D341Med (cell line): ENCODE measurements around the gene KRT77.

ENCODE experiments used
- DNase-seq: peaks from one replicate; pipeline ENCODE4 v3.0.0; 2012; ENCODE audit warnings: low spot score

The KRT77 gene

DNA sequence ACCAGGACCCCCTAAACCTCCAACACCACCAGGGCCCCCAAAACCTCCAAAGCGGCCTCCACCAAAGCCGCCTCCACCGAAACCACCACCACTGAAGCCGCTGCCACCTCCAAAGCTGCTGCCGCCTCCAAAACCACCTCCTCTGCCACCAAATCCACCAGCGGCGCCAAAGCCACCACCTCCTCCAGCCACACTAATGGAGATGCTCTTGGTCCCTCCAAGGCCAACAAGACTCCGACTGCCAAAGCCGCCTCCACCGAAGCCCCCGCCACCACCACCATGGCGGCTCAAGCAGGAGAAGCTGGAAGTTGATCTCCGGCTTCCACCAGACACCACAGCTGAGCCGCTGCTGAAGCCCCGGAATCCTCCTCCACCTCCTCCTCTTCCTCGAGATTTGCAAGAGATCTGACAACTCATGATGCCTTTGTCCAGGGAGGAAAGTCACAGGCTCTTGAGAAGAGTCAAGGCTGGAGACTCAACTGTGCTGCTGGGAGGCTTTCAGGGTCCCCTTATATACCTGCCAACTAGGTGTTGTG is 51.5 kb downstream of the KRT77 start, which contains the start of gene KRT2:
KRT2 (minus strand) TSS at position 486 of the 536 bp plus-strand sequence; CDS start at position 417, 69 bp downstream.
- no peak for DNase-seq

DNA sequence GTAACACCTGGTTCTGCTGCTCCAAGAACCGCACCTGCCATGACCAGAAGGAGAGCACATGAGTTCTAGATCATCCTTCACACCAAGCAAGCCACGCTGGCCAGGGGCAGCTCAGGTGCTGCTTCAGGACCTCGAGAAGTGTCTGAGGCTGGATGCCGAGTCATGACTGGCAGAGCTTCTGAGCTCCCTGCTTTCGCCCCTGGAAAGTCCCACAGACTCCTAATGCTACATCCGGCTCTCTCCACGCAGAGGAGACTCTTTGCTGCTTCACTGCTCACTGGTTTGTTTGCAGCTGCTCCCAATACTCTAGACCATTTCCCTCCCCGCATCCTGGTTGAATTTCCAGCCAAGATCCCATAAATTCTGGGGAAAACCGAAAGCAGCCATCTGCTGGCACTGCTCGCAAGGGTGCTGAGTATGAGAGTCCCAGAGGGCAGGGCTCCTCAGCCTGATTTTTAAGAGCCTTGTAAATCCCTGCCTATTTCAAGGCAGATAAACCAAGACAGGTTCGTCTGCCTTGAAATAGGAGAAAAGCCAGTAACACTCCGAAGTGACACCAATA is 52.7 kb downstream of the KRT77 start:
- DNase-seq: no peak

DNA sequence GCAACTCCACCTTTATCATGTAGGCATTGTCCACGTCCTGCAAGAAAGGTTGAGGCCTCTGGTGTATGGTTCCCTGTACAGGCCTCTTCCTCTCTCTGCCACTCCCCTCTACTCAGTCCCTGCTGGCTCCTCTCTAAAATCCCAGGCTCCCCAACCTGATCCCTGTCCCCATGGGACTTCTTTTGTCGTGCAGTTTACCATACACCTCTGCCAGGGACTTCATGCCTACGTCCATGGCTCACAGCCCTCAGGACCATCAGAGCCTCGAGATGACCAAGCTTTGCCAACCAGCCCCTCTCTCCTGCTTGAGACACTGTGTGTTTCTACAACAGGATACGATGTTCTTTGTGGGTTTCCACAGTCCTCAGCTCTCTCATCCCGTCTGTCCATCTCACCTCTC is 54.3 kb downstream of the KRT77 start:
- DNase-seq: no peak

DNA sequence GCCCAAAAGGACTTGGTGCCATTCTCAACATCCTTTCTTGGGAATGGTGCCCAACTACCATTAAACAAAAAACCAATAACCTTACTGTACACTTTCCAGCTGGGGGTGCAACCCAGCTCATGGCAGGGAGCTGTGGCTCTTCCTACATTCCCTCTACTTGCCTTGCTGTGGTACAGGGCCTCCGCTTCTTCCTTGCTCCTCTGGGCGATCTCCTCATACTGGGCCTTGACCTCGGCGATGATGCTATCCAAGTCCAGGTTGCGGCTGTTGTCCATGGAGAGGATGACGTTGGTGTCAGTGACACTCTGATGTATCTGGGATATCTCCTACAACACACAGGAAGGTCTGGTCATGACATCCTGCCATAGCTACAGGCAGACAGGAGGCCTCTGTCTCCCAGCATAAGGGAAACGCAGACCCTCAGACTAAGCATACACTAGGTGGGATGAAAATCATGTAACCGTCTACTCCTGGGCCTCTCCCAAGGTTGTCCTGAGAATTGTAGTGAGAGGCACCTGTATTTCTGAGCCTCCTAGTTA is 55.2 kb downstream of the KRT77 start:
- peak; percentile 2 for DNase-seq

DNA sequence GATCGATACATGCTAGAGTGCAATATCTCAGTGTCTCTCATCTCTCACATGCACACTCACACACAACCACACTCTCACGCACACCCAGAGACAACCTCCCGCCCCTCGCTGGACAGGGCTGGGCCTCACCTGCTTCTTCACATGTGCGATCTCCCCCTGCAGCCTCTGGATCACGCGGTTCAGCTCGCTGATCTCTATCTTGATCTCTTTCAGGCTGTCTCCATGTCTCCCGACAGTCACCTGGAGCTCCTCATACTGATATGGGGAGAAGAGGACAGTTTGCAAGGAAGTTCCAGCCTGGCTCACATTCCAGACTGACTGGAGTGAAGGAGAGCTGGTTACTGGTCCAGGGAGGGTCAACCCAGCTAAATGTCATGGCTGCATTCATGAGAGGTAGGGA is 55.7 kb downstream of the KRT77 start:
- DNase-seq: peak; percentile 9

DNA sequence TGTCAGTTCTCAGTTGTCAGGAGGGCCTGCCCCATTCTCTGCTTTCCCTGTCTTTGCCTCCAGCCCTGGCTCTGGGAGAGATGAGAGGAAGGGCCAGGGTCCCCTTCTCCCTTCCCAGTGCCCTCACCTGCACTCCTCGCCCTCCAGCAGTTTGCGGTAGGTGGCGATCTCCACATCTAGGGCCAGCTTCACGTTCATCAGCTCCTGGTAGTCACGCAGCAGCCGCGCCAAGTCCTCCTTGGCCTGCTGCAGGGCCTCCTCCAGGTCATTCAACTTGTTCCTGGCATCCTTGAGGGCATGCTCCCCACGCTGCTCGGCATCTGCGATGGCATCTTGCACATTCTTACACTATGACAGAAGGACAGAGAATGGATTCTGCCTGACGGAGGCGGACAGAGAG is 56.7 kb downstream of the KRT77 start:
- DNase-seq: peak; percentile 12

DNA sequence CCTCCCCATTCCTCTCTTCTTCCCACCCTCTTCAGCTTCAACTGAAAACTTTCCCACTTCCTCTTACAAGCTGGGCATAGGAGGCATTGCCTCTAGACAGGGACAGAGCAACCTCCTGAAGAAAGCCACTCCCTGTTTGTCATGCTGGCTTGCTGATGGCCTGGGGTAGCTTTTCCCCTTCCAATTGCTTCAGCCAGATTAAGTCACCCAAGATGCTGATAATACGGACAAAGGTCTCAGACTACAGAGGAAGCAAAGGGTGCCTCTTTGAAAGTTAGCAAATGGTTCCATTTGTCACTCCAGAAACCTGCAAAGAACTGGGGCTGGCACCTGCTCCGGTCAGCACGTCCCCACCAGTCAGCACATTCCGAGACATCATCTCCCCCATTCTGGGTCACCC is 57.3 kb downstream of the KRT77 start:
- peak; percentile 7 for DNase-seq

DNA sequence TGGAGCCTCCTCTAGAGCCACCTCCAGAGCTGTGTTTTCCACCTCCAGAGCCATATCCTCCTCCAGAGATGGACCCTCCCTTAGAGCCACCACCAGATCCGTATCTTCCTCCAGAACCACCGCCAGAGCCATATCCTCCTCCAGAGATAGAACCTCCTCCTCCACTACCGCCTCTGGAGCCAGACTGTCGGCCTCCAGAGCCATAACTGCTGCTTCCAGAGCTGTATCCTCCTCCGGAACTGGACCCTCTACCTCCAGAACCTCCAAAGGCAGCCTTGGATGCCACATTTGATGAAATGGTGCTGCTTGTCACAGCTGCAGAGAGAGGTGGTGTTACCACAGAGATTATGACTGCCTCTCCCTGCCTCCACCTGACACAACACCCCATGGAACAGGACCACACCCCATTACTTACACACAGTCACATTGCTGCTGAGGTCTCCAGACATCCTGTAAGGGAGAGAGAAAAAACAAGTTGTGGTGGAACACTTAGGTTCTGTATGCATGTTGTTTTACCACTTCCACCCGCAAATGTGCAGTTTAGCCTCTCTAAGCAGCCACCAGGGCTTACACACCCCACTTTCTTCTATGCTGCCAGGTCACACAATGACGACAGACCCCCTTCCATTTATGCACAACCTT is 58.1 kb downstream of the KRT77 start:
- DNase-seq: peak; percentile 4

DNA sequence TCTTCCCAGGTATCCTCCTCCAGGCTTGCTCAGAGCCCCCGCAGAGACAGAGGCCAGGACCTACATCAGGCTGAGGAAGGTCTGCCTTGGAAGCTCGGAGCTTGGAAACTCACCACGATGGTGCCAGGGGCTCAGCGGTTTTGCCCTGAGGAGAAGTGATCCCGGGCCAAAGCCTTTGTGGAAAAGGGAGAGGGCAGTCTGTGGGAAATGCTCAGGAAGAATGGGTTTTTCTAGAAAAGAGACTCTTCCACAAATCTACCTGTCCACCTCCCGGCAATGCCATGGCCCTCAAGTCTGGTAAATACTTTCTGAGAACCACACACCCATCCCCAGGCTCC is 59.3 kb downstream of the KRT77 start:
- DNase-seq: peak; percentile 3

DNA sequence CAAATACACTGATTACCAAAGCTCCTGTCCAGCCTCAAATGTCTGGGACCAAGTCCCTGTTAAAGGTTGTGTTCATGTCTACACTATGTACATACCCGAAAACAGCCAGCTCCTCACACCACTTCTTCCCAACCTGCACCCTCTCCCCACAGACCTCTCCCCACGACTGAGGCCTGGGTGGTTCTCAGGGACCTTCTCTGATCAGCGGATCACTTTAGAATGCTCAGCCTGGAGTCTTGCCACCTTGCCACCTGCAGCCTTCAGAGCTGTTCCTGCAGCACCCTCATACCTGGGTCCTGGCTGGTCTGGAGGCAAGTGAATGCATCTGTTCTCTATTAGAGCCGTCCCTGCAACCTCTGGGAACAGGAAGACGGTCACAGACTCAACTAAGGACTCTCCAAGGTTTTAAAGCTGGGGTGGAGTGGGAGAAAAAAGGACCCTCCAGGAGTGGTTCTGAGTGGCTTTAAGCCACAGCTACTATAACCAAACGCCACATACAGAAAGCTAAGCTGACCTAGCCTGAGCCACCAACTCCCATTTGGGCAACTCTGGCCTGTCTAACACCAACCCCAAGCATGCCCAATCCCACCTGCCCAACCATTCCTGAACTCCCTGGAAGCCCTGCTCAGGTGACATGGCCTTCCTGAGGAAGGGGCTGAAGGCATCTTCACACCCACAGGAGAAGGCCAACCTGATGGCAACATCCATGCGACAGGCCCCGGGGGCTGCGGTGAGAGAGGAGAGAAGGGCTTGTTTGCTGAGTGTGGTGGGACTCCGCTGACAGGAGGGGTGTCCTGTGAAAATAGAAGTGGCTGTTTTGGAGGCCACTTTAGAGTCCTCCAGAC is 59.9 kb downstream of the KRT77 start:
- DNase-seq: peak; percentile 12

DNA sequence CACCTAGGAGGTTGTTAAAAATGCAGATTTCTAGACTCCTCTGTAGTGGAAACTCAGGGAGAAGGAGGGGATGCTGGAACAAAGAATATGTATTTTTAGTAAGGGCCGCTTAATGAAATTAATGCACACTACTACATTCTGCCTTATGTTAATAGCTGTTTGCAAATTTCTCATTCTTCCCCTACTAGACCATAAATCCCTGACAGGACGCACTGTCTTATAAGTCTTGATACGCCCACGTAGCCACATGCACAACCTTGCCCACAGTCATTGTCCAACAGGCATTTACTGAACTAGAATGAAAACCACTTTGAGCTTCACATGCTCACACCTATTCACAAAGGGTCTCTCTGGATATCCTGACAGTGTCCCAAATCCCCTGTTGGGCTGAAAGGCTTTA is 61.9 kb downstream of the KRT77 start:
- peak; percentile 0 for DNase-seq
